ENCODE results near the gene ZC3H7A. TPM values are rescaled to one million over a fixed set of nuclear protein-coding genes. Genes with fewer than 3 reads are reported as not detected.
"Not testable (repeated sequence)": the region's sequence is repeated elsewhere in the genome, so short reads cannot be mapped to it uniquely, and the experiment has no call there.

ZC3H7A gene
- total RNA-seq, 1 experiment from 2014 or later: 42.4 TPM

DNA sequence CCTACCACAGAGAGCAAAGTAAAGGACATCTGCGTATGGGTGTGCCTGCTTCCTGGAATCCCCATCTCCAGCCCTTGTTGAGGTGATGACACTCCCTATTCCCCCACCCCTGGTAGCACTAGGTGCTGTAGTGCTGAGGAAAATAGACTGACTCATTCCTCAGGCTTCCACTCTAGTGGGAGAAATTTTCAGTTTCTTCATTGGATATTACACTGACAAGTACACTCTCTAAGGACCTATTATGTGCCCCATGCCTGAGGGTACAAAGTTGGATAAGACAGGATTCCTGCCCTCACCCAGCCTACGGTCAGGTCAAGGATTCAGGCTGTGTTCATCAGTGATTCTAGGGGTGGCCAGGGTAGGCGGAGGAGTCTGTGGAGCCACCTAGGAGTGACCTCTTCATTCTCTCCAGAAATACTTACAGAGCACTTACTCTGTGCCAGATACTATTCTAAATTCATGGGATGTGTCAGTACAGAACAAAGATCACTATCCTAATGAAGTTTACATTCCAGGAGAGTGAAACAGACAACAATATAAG, 4.5 kb upstream of the ZC3H7A start:
- no peak for DNase-seq (ENCODE audit: low read depth)

DNA sequence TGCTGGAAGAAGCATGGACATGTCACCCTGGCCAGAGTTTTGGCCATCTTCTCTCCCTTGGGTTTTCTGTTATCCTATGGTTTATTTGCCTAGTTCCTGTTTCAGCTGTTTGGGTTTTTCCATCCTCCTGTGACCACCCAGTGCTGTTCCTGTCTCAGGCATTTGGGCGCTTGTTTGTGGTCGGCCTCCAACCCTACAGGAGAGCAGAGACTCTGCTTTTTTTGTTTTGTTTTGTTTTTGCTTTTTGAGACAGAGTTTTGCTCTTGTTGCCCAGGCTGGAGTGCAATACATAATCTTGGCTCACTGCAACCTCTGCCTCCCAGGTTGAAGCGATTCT, 3.3 kb upstream of the ZC3H7A start:
- no peak for DNase-seq (ENCODE audit: low read depth)

DNA sequence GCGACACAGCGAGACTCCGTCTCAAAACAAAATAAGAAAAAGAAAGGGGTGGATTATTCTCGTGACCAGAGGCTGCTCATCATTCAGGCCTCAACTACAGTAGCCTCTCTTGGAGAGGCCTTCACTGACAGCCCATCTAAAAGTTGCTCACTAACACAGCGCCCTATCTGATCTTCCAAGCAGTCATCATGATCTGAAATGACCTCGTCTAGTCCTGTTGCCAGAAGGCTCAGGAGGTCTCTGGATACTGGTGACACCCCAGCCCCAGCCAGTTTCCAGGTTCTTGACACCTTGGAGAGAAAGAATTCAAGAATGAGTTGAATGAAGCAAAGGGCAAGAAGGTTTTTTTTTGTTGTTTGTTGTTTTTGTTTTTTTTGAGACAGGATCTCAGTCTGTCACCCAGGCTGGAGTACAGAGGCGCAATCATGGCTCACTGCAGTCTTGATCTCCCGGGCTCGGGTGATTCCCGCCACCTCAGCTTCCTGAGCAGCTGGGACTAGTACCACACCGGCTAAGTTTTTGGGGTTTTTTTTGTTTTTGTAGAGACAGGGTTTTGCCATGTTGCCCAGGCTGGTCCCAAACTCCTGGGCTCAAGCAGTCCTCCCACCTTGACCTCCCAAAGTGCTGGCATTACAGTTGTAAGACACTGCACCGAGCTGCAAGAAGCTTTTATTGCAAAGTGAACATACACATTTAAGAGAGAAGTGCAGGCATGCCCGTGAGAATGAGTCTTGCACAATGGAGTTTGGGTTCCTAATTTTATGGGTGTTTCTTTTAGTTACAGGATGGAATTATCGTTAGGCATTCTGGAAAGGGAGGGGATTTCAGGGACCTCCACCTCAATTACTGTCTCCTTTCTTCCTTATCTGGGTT, 2.7 kb upstream of the ZC3H7A start:
- DNase-seq (ENCODE audit: low read depth): no peak

DNA sequence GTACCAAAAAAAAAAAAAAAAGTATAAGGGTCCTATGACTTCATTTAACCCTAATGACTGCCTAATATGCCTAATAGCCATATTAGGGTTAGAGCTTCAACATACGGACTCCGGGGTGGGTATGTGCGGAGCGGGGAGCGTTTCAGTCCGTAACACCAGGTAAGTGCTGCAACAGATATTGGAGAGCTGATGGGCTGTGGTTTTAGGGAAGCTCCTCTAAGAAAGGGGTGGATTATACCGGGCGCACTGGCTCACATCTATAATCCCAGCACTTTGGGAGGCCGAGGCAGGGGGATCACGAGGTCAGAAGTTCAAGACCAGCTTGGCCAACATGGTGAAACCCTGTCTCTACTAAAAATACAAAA, 1.9 kb upstream of the ZC3H7A start:
- no peak for DNase-seq (ENCODE audit: low read depth)

DNA sequence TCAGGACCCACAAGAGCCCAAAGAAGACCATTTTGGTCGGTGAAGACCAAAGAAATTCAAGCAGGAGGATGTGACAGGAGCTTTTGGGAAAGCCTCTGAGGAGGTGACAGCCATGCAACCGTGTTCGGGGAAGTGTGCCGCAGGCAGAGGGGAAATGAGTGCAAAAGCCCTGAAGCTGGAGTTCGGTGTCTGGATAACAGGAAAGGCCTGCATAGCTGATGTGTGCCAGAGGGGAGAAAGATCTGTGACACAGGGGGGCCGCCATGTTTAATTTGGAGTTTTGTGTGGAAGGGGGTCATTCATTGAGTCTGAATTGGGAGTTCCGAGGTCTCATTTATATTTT, 870 bp upstream of the ZC3H7A start:
- DNase-seq (ENCODE audit: low read depth): no peak

DNA sequence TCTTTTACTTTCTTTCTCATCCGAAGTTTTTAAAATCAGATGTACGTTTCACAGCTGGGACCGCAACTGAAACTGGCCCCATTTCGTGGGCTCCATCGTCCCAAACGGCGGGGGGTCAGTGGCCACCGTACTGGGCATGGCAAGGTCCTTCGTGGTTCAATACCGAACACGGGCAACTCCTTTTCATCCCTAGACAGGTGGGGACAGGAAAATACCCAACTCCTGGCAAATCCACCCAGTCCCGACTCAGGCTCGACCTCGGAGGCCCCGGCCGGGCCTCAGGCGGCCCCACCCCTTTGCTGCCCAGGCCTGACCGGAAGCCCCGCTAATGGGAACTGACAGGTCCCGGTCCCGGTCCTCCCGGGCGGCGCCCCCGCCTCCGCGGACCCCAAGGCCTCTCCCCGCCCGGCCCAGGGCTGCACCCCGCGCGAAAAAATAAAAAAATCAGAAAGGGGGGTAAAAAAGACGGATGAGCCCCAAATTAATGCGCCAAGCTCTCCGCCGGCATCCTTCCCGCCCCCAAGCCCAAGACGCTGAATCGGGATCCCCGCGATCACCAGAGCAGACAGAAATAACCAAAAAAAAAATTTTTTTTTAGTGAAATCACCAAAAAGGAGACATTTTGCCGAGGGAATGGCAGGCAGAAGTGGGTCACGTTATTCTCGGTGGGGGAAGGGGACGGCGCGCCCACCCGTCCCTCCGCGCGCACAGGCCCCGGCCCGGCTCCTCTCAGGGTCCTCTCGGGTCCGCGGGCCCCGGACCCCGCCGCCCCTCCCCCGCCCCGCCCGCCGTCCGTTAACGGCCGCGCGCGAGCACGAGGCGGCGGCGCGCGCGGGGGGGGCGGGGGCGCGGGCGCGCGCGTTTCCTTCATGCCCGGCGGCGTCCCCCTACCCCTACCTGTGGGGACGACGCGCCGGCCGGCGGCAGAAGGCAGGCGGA, 562 bp downstream of the ZC3H7A start:
- DNase-seq (ENCODE audit: low read depth): no peak

DNA sequence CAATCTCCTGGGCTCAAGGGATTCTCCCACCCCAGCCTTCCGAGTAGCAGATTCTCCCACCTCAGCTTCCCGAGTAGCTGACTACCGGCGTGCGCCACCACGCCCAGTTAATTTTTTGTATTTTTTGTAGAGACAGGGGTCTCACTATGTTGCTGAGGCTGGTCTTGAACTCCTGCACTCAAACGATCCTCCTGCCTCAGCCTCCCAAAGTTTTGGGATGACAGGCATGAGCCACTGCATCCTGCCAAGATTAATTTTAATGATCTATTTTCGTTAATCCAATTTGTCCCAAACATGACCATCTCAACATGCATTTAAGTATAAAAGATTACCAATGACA, 1.2 kb downstream of the ZC3H7A start:
- DNase-seq (ENCODE audit: low read depth): no peak

DNA sequence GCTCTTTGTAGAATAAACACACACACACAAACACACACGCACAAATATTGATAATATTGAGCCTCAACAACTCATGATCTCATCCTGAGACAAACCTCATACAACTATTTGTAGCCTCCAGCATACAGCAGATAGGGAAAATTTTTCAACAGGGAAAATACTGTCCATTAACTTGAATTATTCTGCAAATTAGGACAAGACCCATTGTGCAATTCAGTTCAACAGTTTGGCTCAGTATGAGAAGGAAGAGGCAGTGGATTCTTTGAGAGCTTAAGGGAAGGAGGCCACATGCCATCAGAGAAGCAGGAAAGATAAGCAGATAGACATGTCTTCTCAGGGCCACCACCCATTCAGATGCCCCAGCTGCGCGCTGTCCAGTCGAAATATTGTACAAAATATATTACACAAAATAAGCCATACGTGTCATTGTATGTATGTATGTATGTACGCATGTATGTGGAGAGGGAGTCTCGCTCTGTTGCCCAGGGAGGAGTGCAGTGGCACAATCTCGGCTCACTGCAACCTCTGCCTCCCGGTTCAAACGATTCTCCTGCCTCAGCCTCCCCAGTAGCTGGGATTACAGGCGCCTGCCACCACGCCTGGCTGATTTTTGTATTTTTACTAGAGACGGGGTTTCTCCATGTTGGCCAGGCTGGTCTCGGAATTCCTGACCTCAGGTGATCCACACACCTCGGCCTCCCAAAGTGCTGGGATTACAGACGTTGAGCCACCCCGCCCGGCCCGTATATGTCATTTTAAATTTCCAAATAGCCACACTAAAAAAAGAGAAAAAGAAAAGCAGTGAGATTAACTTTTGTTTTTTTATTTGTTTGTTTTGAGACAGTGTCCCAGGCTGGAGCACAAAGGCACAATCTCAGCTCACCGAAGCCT, 1.8 kb downstream of the ZC3H7A start:
- no peak for DNase-seq (ENCODE audit: low read depth)

DNA sequence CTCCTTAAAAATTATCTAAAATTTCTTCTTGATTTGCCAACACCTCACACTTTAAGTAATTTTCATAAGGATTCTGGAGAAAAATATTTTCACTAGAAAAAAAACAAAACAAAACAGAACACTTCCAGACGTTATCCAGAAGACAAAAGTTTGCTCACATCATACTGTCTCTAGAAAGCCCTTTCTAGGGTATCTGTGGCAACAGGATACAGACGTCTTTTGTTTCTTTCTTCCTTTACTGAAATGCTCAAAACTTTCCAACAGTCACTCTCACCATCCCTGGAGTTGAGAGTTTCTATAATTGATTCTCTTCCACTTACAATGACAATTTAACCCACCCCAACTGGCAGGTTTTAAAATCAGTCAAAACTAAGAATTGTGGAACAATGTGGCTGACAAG, 2.6 kb downstream of the ZC3H7A start:
- no peak for DNase-seq (ENCODE audit: low read depth)

DNA sequence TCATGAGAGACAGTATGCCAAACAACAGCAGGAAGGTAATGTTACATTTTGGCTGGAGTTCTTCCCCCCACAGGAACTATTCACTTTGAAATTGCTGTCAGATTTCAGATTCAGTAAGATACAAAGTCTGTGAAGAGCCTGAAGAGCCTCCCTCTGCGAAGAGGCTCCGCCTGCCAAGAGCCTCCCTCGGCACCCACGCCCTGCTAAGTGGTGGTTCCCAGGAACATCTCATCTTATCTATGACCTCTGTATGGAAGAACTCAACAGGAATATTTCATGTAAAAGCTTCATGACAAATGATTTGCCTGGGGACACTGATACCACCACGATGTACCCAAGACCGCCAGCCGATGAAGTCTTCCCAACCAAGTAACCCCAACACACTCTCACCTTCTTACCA, 3.2 kb downstream of the ZC3H7A start:
- DNase-seq (ENCODE audit: low read depth): no peak

DNA sequence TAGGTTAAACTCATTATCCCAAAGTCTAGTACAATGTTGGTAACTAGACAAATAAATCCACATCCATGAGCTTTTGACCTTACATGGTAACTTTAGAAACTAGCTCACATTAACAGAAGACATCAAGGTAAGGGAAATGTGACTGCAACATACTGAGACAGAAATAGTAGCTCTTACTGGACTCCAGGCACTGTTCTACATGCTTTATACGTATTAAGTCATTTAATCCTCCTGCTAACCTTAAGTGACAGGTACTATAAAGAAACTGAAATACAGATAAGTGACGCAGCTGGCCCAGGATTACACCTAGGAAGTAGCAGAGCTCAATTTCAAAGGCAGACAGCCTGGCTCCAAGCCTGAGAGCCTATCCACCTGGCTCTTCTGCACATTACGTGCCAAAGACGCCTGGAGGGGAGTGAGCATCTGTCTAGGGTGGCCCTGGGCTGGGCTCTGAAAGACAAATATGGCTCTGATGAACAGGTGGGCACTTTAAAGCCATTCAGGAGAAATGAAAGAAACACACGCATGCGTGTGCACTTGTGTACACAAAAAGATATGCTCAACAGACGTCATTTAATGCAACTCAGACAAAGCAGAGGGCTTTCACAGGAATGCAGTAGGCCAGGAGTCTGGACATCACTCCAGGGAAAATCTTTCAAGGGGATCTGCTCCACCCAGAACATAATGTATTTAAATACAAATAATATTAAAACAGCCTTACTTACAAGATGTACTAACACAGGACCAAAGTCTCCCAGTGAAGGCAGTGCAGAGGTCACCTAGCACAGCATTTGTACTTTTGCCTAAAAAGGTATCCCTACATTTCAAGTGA, 4.4 kb downstream of the ZC3H7A start:
- DNase-seq (ENCODE audit: low read depth): no peak

DNA sequence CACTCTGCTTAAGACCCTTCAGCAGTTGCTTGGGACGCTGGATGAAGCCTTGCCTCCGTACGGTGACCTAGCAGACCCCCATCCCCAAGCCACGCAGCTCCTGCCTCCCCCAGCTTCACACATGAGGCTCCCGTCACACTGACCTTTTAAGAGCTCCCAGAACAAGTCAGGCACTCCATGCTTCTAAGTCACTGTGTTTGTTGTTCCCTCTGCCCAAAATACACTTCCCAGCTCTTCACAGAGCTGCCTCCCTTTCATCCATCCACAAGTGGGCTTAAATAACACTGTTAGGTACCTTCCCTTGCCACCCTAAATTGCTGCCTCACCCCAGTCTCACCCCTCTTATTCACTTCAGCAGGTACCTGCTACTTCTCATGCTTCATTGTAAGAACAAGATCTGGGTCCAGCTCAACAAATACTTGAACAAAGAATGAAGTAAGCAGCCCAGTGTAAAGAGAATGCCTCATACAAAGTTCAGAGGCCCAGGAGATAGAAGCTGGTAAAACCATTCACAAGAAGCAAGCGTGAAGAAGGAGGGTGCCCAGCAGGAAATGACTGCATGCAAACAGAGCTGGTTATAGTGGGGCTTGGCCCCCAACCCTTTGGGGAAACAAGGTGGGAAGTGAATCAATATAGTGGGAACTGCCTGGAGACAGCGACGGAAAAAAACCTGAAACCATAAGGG, 5.8 kb downstream of the ZC3H7A start:
- DNase-seq (ENCODE audit: low read depth): no peak

DNA sequence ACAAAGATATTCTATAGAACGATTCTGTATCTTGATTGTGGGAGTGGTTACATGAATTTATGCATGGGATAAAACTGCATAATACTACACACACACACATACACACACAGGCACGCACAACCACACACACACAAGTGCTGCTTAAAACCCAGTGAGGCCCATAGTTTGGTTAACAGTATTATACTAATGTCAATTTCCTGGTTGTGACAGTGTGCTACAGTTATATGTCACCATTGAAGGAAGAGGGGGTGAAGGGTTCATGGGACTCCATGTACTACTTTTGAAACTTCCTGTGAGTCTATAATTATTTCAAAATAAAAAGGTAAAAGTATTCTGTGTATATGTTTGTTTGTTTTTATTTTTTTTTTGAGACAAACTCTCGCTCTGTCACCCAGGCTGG, 8.1 kb downstream of the ZC3H7A start:
- no peak for DNase-seq (ENCODE audit: low read depth)

DNA sequence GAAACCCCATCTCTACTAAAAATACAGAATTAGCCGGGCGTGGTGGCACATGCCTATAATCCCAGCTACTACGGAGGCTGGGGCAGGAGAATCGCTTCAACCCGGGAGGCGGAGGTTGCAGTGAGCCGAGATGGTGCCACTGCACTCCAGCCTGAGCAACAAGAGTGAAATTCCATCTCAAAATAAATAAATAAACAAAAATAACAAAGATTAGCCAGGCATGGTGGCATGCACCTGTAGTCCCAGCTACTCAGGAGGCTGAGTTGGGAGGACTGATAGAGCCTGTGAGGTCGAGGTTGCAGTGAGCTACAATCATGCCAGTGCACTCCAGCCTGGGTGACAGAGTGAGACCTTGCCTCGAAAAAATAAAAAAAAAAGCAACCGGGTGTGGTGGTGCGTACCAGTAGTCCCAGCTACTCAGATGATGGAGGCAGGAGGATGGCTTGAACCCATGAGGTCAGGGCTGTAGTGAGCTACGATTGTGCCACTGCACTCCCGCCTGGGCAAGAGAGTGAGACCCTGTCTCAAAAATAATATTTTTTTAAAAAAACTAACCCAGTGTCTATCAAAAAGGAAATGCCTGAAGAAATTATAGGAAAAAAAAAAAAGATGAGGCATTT, 12.0 kb downstream of the ZC3H7A start:
- not testable (repeated sequence) for DNase-seq (ENCODE audit: low read depth)

DNA sequence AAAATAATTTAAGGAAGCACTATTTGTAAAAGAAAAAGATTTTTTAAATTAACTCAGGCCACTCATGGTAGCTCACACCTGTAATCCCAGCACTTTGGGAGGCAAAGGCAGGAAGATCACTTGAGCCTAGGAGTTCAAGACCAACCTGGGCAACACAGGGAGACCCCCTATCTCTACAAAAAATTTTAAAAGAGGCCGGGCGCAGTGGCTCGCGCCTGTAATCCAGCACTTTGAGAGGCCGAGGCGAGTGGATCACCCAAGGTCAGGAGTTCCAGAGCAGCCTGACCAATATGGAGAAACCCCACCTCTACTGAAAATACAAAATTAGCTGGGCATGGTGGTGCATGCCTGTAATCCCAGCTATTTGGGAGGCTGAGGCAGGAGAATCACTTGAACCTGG, 12.7 kb downstream of the ZC3H7A start:
- DNase-seq (ENCODE audit: low read depth): not testable (repeated sequence)

DNA sequence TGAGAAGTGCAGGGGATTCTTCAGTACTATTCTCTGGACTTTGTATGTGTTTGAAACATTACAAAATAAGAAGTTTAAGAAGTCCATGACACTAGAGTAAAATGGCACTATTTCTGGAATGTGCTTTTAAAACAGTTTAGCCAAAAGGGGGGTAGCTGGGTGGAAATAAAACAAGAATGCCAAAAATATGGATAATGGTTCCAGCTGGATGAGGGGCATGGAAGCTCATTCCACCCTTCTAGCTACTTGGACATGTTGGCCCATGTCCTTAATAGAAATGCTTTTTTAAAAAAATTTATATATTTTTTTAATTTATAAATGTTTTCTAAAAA, 13.1 kb downstream of the ZC3H7A start:
- no peak for DNase-seq (ENCODE audit: low read depth)

DNA sequence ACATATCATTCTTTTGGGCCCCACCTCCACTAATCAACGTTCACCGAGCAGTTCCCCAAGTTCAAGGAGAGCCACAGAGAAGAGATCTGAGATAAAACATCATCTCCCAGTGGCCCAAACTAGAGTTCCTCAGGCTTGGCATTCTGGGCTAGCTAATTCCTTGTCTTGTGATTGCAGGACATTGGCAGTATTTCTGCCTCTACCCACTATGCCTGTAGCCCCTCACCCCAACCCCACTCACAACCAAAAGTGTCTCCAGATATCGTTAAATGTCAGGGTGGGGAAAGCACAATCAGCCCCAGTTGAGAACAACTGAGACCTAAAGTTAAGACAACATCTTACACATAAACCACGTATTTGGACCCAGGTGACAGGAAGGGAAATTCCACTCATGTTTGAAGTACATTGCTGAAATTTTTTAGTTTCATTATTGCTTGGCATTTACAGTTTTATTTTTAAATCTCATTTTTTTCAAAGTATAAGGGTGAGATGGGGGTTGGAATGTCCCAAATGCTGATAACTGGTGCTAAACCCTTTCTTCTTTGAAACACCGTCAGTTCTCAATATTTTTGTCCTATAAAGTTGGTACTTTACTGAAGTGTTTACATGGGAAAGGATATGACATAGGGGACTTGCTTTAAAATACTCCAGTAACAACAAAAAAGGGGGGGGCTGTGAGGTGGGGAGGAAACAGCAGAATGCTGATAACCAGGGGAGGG, 13.6 kb downstream of the ZC3H7A start:
- DNase-seq (ENCODE audit: low read depth): no peak

DNA sequence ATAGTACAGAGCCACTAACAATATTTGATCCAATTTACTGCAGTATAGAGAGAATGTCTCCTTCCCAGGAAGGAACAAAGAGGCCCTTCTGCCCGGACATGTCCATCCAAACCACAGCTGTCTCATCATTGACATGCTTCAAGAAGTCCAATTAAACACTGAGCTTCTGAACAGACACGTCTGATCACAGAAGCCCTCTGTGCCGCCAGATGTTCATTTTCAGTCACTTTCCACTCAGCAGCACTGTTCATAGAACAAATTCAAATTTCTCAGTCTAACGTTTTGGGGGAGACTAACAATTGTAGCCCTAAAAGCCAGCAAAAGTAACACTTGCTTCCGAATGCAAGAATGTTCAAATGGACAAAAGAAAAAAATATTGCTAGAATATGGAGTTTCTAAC, 15.3 kb downstream of the ZC3H7A start:
- DNase-seq (ENCODE audit: low read depth): peak; percentile 87

DNA sequence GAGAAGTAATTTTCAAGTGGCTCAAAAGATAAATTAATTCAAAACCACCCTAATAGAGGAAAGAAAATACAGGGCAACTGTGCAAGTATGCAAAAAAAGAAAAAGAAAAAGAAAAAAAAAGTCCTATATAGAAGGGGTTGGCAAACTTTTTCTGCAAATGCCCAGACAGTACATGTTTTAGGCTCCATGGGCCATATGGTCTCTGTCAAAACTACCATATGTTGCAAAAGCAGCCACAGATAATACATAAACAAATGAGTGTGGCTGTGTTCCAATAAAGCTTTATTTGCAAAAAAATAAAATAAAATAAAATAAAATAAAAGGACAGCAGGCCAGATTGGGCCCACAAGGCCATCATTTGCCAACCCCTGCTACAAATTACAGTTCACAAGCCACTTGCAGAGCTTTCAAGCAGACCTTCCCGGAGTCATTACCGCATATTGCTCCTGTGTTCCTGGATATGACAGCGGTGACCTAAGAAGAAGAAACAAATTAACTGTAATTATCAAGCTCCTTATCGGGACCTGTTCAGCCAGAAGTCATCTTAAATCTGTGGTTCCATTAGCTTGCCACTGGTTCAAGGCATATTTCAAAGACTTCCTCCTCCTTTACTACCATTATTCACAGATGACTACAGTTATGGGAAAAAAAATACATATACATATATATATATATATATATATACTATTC, 15.9 kb downstream of the ZC3H7A start:
- no peak for DNase-seq (ENCODE audit: low read depth)
